Gastrocnemius medialis (tissue), 4 donors: ENCODE data around the gene NOVA2. TPM values are rescaled to one million over a fixed set of nuclear protein-coding genes. Genes with fewer than 3 reads are reported as not detected.

ENCODE experiments used
- ATAC-seq, 2 donors: fragments of 150-250 bp; one replicate each; pipeline ENCODE4 v1.9.1; 2016
- DNase-seq, 2 donors: peaks; one replicate each; pipeline ENCODE4 v3.0.0-alpha.2; 2019
- H3K27ac ChIP-seq, 4 donors: fragments of 200-600 bp; sonication (generic); 1 replicate in 1 of 4; 2 replicates in 3 of 4; pipeline ENCODE4 v1.5.1; 2016 to 2018; ENCODE audit warnings: mild to moderate bottlenecking in 2 of 4, moderate library complexity in 1 of 4
- H3K27me3 ChIP-seq, 3 donors: fragments of 200-600 bp; sonication (generic) in 2 of 3; 1 replicate in 1 of 3; 2 replicates in 2 of 3; pipeline versions ENCODE4 v1.5.1 to v1.6.0; 2016 to 2019; ENCODE audit warnings: mild to moderate bottlenecking in 1 of 3, moderate library complexity in 1 of 3
- H3K36me3 ChIP-seq, 2 donors: fragments of 200-600 bp; sonication (generic) in 1 of 2; one replicate each; pipeline ENCODE4 v1.5.1; 2017 to 2018
- H3K4me1 ChIP-seq, 2 donors: fragments of 200-600 bp; sonication (generic) in 1 of 2; one replicate each; pipeline ENCODE4 v1.5.1; 2016 to 2017; ENCODE audit warnings: mild to moderate bottlenecking in 2 of 2
- H3K4me3 ChIP-seq, 4 donors: fragments of 200-600 bp; sonication (generic) in 3 of 4; 1 replicate in 1 of 4; 2 replicates in 3 of 4; pipeline ENCODE4 v1.5.1; 2016 to 2019; ENCODE audit warnings: mild to moderate bottlenecking in 2 of 4
- H3K9me3 ChIP-seq, 3 donors: fragments of 200-600 bp; sonication (generic) in 2 of 3; 1 replicate in 1 of 3; 2 replicates in 2 of 3; pipeline ENCODE4 v1.5.1; 2016 to 2019
- CTCF ChIP-seq, 5 experiments: fragments of 450-650 bp in 3 of 5; fragments of 200-600 bp in 2 of 5; sonication (generic) in 2 of 5; IDR thresholded peaks in 4 of 5; conservative IDR thresholded peaks in 1 of 5; 1 replicate in 4 of 5; 2 replicates in 1 of 5; pipeline ENCODE4 v1.5.1; 2016 to 2019; ENCODE audit warnings: antibody characterized with exemption in 5 of 5, mild to moderate bottlenecking in 3 of 5, moderate library complexity in 3 of 5
- POLR2A ChIP-seq, 2 donors: fragments of 450-650 bp; IDR thresholded peaks; one replicate each; pipeline ENCODE4 v1.6.1; 2017; ENCODE audit warnings: antibody characterized with exemption in 2 of 2, mild to moderate bottlenecking in 2 of 2, moderate library complexity in 2 of 2
- in situ Hi-C, 4 donors: fragments of 200-750 bp; cut with MboI; loops; one replicate each; pipeline versions ENCODE4 v1.15.0 to v1.8.0; 2017; ENCODE audit warnings: low sequenced_read_pairs in 4 of 4
- intact Hi-C: fragments of 100-400 bp; cut with DNase I; formaldehyde crosslinking; loops from one replicate; pipeline ENCODE4 v1.15.1; 2023; ENCODE audit warnings: low total_unique reads
- total RNA-seq, 4 donors: library from RNA; depleted of rRNA; stranded (reverse); fragments of >200 nt; gene quantifications; one replicate each; pipeline versions ENCODE4 v1.1.0 to v1.2.3, GENCODE V29; 2016

The NOVA2 gene
- total RNA-seq, 4 donors from 2014 or later, result 0.44 to 1.1 (median 0.49) TPM

GRCh38 chr19:46021531-46022041 lies 47.9 kb upstream of the NOVA2 start:
- intact Hi-C loops, result no loop called here
- no peak for ATAC-seq
- Histone ChIP-seq H3K36me3 (no peaks in the 10 kb centered on the region), H3K27me3 (peaks cover 42 to 43% (median 42%) of the 10 kb centered on the region in 3 donors), H3K27ac (no peak overlapping the region), H3K4me3 (no peak overlapping the region), H3K4me1 (peaks cover 0 to 5% of the 10 kb centered on the region in 2 donors), H3K9me3 (no peaks in the 10 kb centered on the region)
- in situ Hi-C loops, result loop anchor here in 1 of 4 donors (10.0 kb wide), 1 partner anchor 243 kb away; no protein-coding TSS in a partner anchor
- DNase-seq, result no peak
- TF ChIP-seq CTCF (IDR thresholded peaks at IDR 0.05 in 4 of 5, conservative IDR thresholded peaks at IDR 0.05 in 1 of 5) (no peak), POLR2A (IDR thresholded peaks at IDR 0.05) (no peak)

- no peaks in the 10 kb centered on the region for H3K36me3 ChIP-seq
- peaks cover 34 to 48% (median 39%) of the 10 kb centered on the region in 3 donors for H3K27me3 ChIP-seq
- intact Hi-C loops, result no loop called here
- peaks cover 0 to 12% of the 10 kb centered on the region in 2 donors for H3K4me1 ChIP-seq
- no peaks in the 10 kb centered on the region for H3K9me3 ChIP-seq
- TF ChIP-seq POLR2A (IDR thresholded peaks at IDR 0.05) (no peak), CTCF (IDR thresholded peaks at IDR 0.05 in 4 of 5, conservative IDR thresholded peaks at IDR 0.05 in 1 of 5) (no peak)
- no peak overlapping the region for H3K27ac ChIP-seq
- H3K4me3 ChIP-seq, result no peak overlapping the region
- DNase-seq (no peak), ATAC-seq (no peak)
- in situ Hi-C loops, result loop anchor here in 1 of 4 donors (10.0 kb wide), 1 partner anchor 244 kb away; no protein-coding TSS in a partner anchor
Measured at GRCh38 chr19:46020819-46021125, 47.1 kb upstream of the NOVA2 start.

- in situ Hi-C loops (no loop called here), intact Hi-C loops (loop anchor here (5.0 kb wide), 2 partner anchors 92 to 202 kb away; partner anchors contain the start of gene RSPH6A)
- Histone ChIP-seq H3K27ac (no peak overlapping the region), H3K36me3 (no peaks in the 10 kb centered on the region), H3K4me1 (peaks cover 0 to 15% of the 10 kb centered on the region in 2 donors), H3K9me3 (no peaks in the 10 kb centered on the region), H3K4me3 (no peak overlapping the region), H3K27me3 (peaks cover 36 to 48% (median 40%) of the 10 kb centered on the region in 3 donors)
- no peak for TF ChIP-seq CTCF (IDR thresholded peaks at IDR 0.05 in 4 of 5, conservative IDR thresholded peaks at IDR 0.05 in 1 of 5)
- TF ChIP-seq POLR2A (IDR thresholded peaks at IDR 0.05), result no peak
- ATAC-seq (no peak), DNase-seq (no peak)
Measured at GRCh38 chr19:46019270-46019669, 45.6 kb upstream of the NOVA2 start.

- intact Hi-C loops (loop anchor here (5.0 kb wide), 2 partner anchors 91 to 201 kb away; partner anchors contain the start of gene RSPH6A), in situ Hi-C loops (no loop called here)
- H3K36me3 ChIP-seq, result no peaks in the 10 kb centered on the region
- no peaks in the 10 kb centered on the region for H3K9me3 ChIP-seq
- peaks cover 38 to 48% (median 38%) of the 10 kb centered on the region in 3 donors for H3K27me3 ChIP-seq
- peaks cover 0 to 15% of the 10 kb centered on the region in 2 donors for H3K4me1 ChIP-seq
- no peak overlapping the region for H3K27ac ChIP-seq
- DNase-seq, result no peak
- TF ChIP-seq POLR2A (IDR thresholded peaks at IDR 0.05) (no peak), CTCF (IDR thresholded peaks at IDR 0.05 in 4 of 5, conservative IDR thresholded peaks at IDR 0.05 in 1 of 5) (no peak)
- no peak for ATAC-seq
- no peak overlapping the region for H3K4me3 ChIP-seq
Measured at GRCh38 chr19:46018729-46019251, 45.1 kb upstream of the NOVA2 start.
